ENCODE measurements around the gene SHROOM3.
A peak's percentile ranks its signal among the peaks of the same experiment; 100 is the strongest.

SHROOM3 gene

GRCh38 chr4:76488888-76489685, 54.1 kb downstream of the SHROOM3 start:
- DNase-seq (ENCODE audit: extremely low spot score, insufficient read length, low read depth) (no peak), FAIRE-seq (no peak)

- FAIRE-seq (no peak), DNase-seq (ENCODE audit: extremely low spot score, insufficient read length, low read depth) (no peak)
These were observed 54.7 kb downstream of the SHROOM3 start for GRCh38 chr4:76489686-76490161.

GRCh38 chr4:76492055-76492454, 57.0 kb downstream of the SHROOM3 start:
- DNase-seq (ENCODE audit: extremely low spot score, insufficient read length, low read depth) (no peak), FAIRE-seq (no peak)

- DNase-seq (ENCODE audit: extremely low spot score, insufficient read length, low read depth): no peak
- FAIRE-seq: no peak
These were observed 59.2 kb downstream of the SHROOM3 start for GRCh38 chr4:76494243-76494642.

- DNase-seq (ENCODE audit: extremely low spot score, insufficient read length, low read depth) (no peak), FAIRE-seq (no peak)
These were observed 60.0 kb downstream of the SHROOM3 start for GRCh38 chr4:76494871-76495590.

GRCh38 chr4:76498550-76498949, 63.5 kb downstream of the SHROOM3 start:
- FAIRE-seq: no peak
- DNase-seq (ENCODE audit: extremely low spot score, insufficient read length, low read depth): no peak

- DNase-seq (ENCODE audit: extremely low spot score, insufficient read length, low read depth) (no peak), FAIRE-seq (peak; percentile 66)
These were observed 64.4 kb downstream of the SHROOM3 start for GRCh38 chr4:76499461-76499860.

GRCh38 chr4:76502886-76503285, 67.9 kb downstream of the SHROOM3 start:
- DNase-seq (ENCODE audit: extremely low spot score, insufficient read length, low read depth) (no peak), FAIRE-seq (no peak)

GRCh38 chr4:76504613-76505465, 69.8 kb downstream of the SHROOM3 start:
- peak; percentile 18 for DNase-seq (ENCODE audit: extremely low spot score, insufficient read length, low read depth)
- FAIRE-seq: peak; percentile 88

- FAIRE-seq: no peak
These were observed 76.9 kb downstream of the SHROOM3 start for GRCh38 chr4:76511947-76512346.

GRCh38 chr4:76513482-76513881, 78.5 kb downstream of the SHROOM3 start:
- FAIRE-seq (no peak), DNase-seq (ENCODE audit: extremely low spot score, insufficient read length, low read depth) (no peak)

More at GRCh38 chr4:76511947-76512346, 76.9 kb downstream of the SHROOM3 start:
- DNase-seq (ENCODE audit: extremely low spot score, insufficient read length, low read depth): no peak

- DNase-seq (ENCODE audit: extremely low spot score, insufficient read length, low read depth) (no peak), FAIRE-seq (no peak)
These were observed 79.1 kb downstream of the SHROOM3 start for GRCh38 chr4:76514087-76514486.

- FAIRE-seq (no peak), DNase-seq (ENCODE audit: extremely low spot score, insufficient read length, low read depth) (peak; percentile 29)
These were observed 81.2 kb downstream of the SHROOM3 start for GRCh38 chr4:76515975-76516843.

- FAIRE-seq (no peak), DNase-seq (ENCODE audit: extremely low spot score, insufficient read length, low read depth) (no peak)
These were observed 83.2 kb downstream of the SHROOM3 start for GRCh38 chr4:76518241-76518640.

- DNase-seq (ENCODE audit: extremely low spot score, insufficient read length, low read depth) (no peak), FAIRE-seq (no peak)
These were observed 88.6 kb downstream of the SHROOM3 start for GRCh38 chr4:76523593-76523992.

- FAIRE-seq (no peak), DNase-seq (ENCODE audit: extremely low spot score, insufficient read length, low read depth) (no peak)
These were observed 90.7 kb downstream of the SHROOM3 start for GRCh38 chr4:76525751-76526150.

GRCh38 chr4:76526585-76526990, 91.6 kb downstream of the SHROOM3 start:
- no peak for FAIRE-seq
- DNase-seq (ENCODE audit: extremely low spot score, insufficient read length, low read depth): no peak

- no peak for FAIRE-seq
- DNase-seq (ENCODE audit: extremely low spot score, insufficient read length, low read depth): no peak
These were observed 92.6 kb downstream of the SHROOM3 start for GRCh38 chr4:76527666-76528065.

GRCh38 chr4:76531597-76531996, 96.6 kb downstream of the SHROOM3 start:
- DNase-seq (ENCODE audit: extremely low spot score, insufficient read length, low read depth) (no peak), FAIRE-seq (no peak)

All from GM18507 (cell line).